ENCODE data around the gene CYP4V2.

- TF ChIP-seq POLR2AphosphoS5 (IDR thresholded peaks at IDR 0.05), result no peak
- no peak for TF ChIP-seq CTCF (IDR thresholded peaks at IDR 0.05)
These were observed 35.9 kb downstream of the CYP4V2 start, which contains the start of gene KLKB1 for GRCh38 chr4:186227221-186227620.
